Heart right ventricle (tissue), 16 donors: ENCODE data around the gene CSTPP1. TPM values are rescaled to one million over a fixed set of nuclear protein-coding genes. Genes with fewer than 3 reads are reported as not detected.

Experiments
- ATAC-seq, 8 donors: fragments of 200-7000 bp; cut with Tn5 transposase; one replicate each; pipeline ENCODE4 v1.9.1; 2020; ENCODE audit warnings: mild to moderate bottlenecking in 8 of 8, moderate library complexity in 8 of 8, moderate number of reproducible peaks in 1 of 8
- DNase-seq, 2 donors: peaks; one replicate each; pipeline ENCODE4 v3.0.0-alpha.2; 2020
- H3K27ac ChIP-seq, 10 donors: fragments of 200-600 bp; sonication (generic) in 2 of 10; one replicate each; pipeline versions ENCODE4 v1.5.0 to v1.8.0; 2020 to 2022; ENCODE audit warnings: mild to moderate bottlenecking in 3 of 10
- H3K27me3 ChIP-seq, 7 donors: fragments of 200-600 bp; one replicate each; pipeline ENCODE4 v1.8.0; 2021 to 2022; ENCODE audit warnings: mild to moderate bottlenecking in 2 of 7
- H3K36me3 ChIP-seq, 9 donors: fragments of 200-600 bp; sonication (generic) in 1 of 9; one replicate each; pipeline versions ENCODE4 v1.5.0 to v1.8.0; 2020 to 2022; ENCODE audit warnings: mild to moderate bottlenecking in 2 of 9
- H3K4me1 ChIP-seq, 9 donors: fragments of 200-600 bp; sonication (generic) in 1 of 9; one replicate each; pipeline versions ENCODE4 v1.5.0 to v1.8.0; 2020 to 2022; ENCODE audit warnings: mild to moderate bottlenecking in 4 of 9
- H3K4me3 ChIP-seq, 10 donors: fragments of 200-600 bp; sonication (generic) in 2 of 10; one replicate each; pipeline versions ENCODE4 v1.5.0 to v1.8.0; 2020 to 2022; ENCODE audit warnings: mild to moderate bottlenecking in 7 of 10, moderate library complexity in 2 of 10
- H3K9me3 ChIP-seq, 11 donors: fragments of 200-600 bp in 10 of 11; sonication (generic) in 2 of 11; one replicate each; pipeline versions ENCODE4 v1.5.0 to v1.8.0; 2013 to 2022; ENCODE audit warnings: mild to moderate bottlenecking in 2 of 11, control low read depth in 1 of 11, moderate library complexity in 1 of 11
- WGBS, 2 donors: extraction: QIAGEN DNeasy Blood & Tissue Kit; methylation state at CpG; one replicate each; pipeline ENCODE4 v1.1.7; 2013; ENCODE audit warnings: inconsistent platforms in 1 of 2; 5-methylcytosine and 5-hydroxymethylcytosine counted together
- intact Hi-C, 10 donors: fragments of 100-400 bp; cut with DNase I; formaldehyde crosslinking; loops; one replicate each; pipeline versions ENCODE4 v1.11.1 to v1.14.2; 2022
- polyA plus RNA-seq, 2 donors: library from polyadenylated mRNA; stranded (reverse); fragments of 200-250 nt; gene quantifications; one replicate each; pipeline ENCODE4 v1.2.3, GENCODE V29; 2013
- total RNA-seq, 10 donors: library from RNA; stranded (reverse); fragmentation: NEBNext Ultra II Directional in 3 of 10; extraction: Animal tissue kit (Norgen Biotek cat#: 25700) in 3 of 10; gene quantifications; one replicate each; pipeline versions ENCODE4 v1.2.1 to v1.2.4, GENCODE V29; 2021 to 2023
- TF ChIP-seq, protein P1 (sequence below), 9 donors: fragments of 200-600 bp; sonication (generic) in 2 of 9; IDR thresholded peaks; one replicate each; pipeline versions ENCODE4 v1.5.0 to v1.8.0; 2021 to 2022; ENCODE audit warnings: antibody characterized with exemption in 9 of 9, mild to moderate bottlenecking in 5 of 9, moderate library complexity in 1 of 9
- donor health status: Arrhythmogenic right ventricular cardiomyopathy.
- donor health status: ischemic (EF 13 %, LVEDD 7.1; RV severe dilation, severe dysfunction).
- donor health status: healthy with polysubstance abuse.
- donor health status: DM: no; HTN: yes; CAD: no.
- donor health status: DM: no; HTN: no; CAD: no.
- donor health status: ischemic (EF 25% LVEDD 6.9; RV normal size, moderate dysfunction).
- donor health status: ischemic (EF 25% LVEDD 5.7; RV mildly dilated, moderate dysfunction).
- donor health status: healthy.
- donor health status: DM: yes; HTN: yes; CAD: no.
- donor health status: Ischemic cardiomyopathy.
- donor health status: ischemic (EF 35%, LVEDD 5.7; RV mildly dilated, moderate dysfunction).
- donor health status: nonischemic (EF 11% LVEDD 7.7; RV severe dilation, severe dysfunction).
- donor health status: DM: yes; HTN: yes; CAD: no.
- donor health status: PGD.
- donor health status: ischemic (EF 29% LVEDD 5.4; RV normal size, mild dysfunction).
- donor health status: nonischemic (EF 23%, LVEDD 6.1; RV moderate dilation, normal function).

Gene CSTPP1
- total and polyA plus RNA-seq, 12 donors, result 10.2 to 26.7 (median 16.7) TPM

DNA sequence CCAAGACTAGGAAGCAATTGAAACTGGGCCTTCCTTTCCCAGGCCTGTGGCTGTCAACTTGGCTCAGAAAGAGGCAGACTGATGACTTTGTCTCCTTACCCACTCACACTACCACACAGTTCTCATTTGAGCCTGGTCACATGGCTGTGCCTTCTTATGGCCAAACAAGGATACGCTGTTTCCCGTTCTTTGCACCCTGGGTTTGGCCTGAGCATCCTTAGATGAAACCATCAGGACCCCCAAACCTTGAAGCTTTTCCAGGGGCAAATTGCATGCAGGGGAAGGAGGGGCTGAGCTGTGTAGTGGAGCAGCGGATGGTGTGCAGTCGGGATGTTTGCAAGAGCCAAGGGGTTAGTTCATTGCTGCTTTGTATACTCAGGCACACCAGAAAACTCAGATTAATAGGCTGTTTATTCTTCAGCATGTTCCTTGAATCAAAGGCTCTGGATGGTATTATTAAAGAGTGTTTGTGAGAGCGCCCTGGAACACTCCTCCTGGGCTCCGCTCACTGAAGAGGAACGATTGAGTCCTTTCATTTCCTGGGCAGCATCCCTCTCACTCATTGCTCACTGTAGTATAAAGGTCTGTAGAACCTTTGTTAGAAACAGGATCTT, 170.3 kb downstream of the CSTPP1 start:
- peaks cover 0 to 4% (median 0%) of the 10 kb centered on the region in 9 donors for H3K4me1 ChIP-seq
- intact Hi-C loops, result no loop called here
- TF ChIP-seq, protein P1, sequence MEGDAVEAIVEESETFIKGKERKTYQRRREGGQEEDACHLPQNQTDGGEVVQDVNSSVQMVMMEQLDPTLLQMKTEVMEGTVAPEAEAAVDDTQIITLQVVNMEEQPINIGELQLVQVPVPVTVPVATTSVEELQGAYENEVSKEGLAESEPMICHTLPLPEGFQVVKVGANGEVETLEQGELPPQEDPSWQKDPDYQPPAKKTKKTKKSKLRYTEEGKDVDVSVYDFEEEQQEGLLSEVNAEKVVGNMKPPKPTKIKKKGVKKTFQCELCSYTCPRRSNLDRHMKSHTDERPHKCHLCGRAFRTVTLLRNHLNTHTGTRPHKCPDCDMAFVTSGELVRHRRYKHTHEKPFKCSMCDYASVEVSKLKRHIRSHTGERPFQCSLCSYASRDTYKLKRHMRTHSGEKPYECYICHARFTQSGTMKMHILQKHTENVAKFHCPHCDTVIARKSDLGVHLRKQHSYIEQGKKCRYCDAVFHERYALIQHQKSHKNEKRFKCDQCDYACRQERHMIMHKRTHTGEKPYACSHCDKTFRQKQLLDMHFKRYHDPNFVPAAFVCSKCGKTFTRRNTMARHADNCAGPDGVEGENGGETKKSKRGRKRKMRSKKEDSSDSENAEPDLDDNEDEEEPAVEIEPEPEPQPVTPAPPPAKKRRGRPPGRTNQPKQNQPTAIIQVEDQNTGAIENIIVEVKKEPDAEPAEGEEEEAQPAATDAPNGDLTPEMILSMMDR (IDR thresholded peaks at IDR 0.05), result no peak
- no peak for ATAC-seq
- H3K36me3 ChIP-seq, result no peaks in the 10 kb centered on the region
- no peaks in the 10 kb centered on the region for H3K9me3 ChIP-seq
- no peak overlapping the region for H3K27ac ChIP-seq
- no peak overlapping the region for H3K4me3 ChIP-seq
- H3K27me3 ChIP-seq, result no peaks in the 10 kb centered on the region
- no peak for DNase-seq
- 87 to 89% methylated on average over 7 of the region's 7 CpGs for WGBS, 2 donors

DNA sequence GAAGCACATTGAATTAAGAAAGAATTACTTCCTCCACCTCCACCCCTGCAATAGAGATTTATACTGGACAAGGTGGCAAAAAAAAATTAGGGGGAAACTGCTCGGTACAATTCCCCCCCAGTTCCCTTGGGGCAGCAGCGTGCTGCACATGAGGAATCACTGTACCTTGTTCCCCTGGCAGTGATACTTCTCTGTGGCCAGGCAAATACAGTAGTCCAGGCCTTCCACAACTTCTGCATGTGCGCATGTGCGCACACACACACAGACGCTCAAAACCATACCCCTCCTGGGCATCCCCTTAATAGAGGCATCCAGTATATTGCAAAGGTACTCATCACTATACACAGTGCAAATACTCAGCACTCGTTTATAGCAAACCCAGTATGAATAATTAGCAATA, 171.2 kb downstream of the CSTPP1 start:
- Histone ChIP-seq H3K36me3 (no peaks in the 10 kb centered on the region), H3K4me3 (no peak overlapping the region), H3K27ac (no peak overlapping the region), H3K9me3 (no peaks in the 10 kb centered on the region), H3K4me1 (peaks cover 0 to 4% (median 0%) of the 10 kb centered on the region in 9 donors), H3K27me3 (no peaks in the 10 kb centered on the region)
- 83 to 87% methylated on average over 6 of the region's 6 CpGs for WGBS, 2 donors
- intact Hi-C loops, result no loop called here
- TF ChIP-seq, protein P1 (IDR thresholded peaks at IDR 0.05), result no peak
- ATAC-seq (no peak), DNase-seq (no peak)

DNA sequence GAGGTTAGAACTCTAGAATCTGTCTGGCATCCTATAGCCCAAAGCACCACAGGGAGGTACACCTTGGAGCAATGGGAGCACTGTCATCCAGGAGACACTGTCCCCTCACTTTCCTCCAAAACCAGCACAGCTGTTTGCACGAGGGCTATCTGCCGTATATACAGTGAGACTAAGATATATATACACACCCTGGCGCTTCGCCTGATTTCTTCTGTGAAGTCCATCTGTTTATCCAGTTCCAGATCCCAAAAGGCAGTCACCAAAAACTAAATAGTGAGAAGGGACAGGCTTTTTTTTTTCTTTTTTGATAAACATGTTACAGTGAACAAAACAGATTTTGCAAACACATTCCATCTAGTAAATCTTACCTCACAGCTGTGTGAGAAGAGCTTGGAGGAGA, 171.7 kb downstream of the CSTPP1 start:
- no peaks in the 10 kb centered on the region for H3K27me3 ChIP-seq
- H3K4me3 ChIP-seq, result no peak overlapping the region
- DNase-seq, result no peak
- intact Hi-C loops, result no loop called here
- H3K27ac ChIP-seq, result no peak overlapping the region
- no peaks in the 10 kb centered on the region for H3K9me3 ChIP-seq
- no peaks in the 10 kb centered on the region for H3K36me3 ChIP-seq
- WGBS, 2 donors, result 78 to 82% methylated on average over 4 of the region's 4 CpGs
- TF ChIP-seq, protein P1 (IDR thresholded peaks at IDR 0.05), result no peak
- peaks cover 0 to 4% (median 0%) of the 10 kb centered on the region in 9 donors for H3K4me1 ChIP-seq
- no peak for ATAC-seq

DNA sequence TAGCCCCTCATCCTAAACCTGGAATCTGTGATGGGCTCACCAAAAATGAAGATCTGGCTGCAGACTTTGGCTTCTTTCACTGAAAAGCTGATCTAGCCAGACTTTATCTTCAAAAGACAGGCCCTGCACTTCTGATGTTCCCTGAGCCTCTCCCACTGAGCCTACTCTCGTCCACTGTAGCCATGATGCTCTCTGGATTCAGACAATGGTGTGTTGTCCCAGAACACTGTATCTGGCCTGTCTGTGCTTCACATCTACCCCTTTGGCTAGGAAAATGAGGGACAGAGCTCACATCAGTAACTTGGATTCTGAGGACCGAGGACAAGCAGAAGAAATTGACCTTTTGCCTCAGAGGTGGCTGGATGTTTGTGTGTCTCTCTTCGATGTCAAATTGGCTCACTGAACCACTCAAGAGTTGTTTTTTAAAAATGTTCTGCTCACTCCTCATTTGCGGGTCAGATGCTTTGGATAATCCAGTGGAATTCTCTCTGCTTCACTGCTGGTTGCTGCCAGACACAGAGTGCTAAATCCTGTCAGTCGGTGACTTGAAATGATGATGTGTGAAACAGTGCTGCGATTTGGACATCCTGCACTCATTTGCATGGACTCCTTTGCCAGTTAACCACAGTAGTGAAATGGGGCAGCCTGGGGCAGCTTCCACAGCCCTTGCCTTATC, 172.6 kb downstream of the CSTPP1 start:
- Histone ChIP-seq H3K9me3 (peaks cover 0 to 5% (median 0%) of the 10 kb centered on the region in 11 donors), H3K27ac (no peak overlapping the region), H3K4me3 (no peak overlapping the region), H3K4me1 (peaks cover 0 to 4% (median 0%) of the 10 kb centered on the region in 9 donors), H3K27me3 (no peaks in the 10 kb centered on the region), H3K36me3 (no peaks in the 10 kb centered on the region)
- TF ChIP-seq, protein P1 (IDR thresholded peaks at IDR 0.05), result no peak
- DNase-seq (no peak), ATAC-seq (no peak)
- WGBS, 2 donors, result 66 to 72% methylated on average over 6 of the region's 6 CpGs
- intact Hi-C loops, result no loop called here
